K562 (cell line): ENCODE results near the gene CTDSP1. TPM values are rescaled to one million over a fixed set of nuclear protein-coding genes. Genes with fewer than 3 reads are reported as not detected.

Experiments used
- BRD9 ChIP-seq: fragments of 450-650 bp; IDR thresholded peaks from 2 replicates; pipeline ENCODE4 v1.6.1; 2018; ENCODE audit warnings: low read depth; ENCODE audit not compliant: partially characterized antibody
- CBX1 ChIP-seq: sonication (generic); IDR thresholded peaks from 2 replicates; pipeline ENCODE4 v1.6.1; 2016; ENCODE audit warnings: antibody characterized with exemption, low read depth, mild to moderate bottlenecking
- CBX8 ChIP-seq: fragments of 200-600 bp; sonication (generic); IDR thresholded peaks from 2 replicates; pipeline ENCODE4 v1.6.1; 2012; ENCODE audit warnings: borderline replicate concordance, mixed run types, low read depth, mild to moderate bottlenecking, moderate library complexity, mixed read lengths, low read length, control low read depth, inconsistent platforms; ENCODE audit not compliant: poor library complexity, severe bottlenecking; ENCODE audit errors: extremely low read depth
- E2F5 ChIP-seq: sonication (generic); formaldehyde crosslinking; IDR thresholded peaks from 2 replicates; pipeline ENCODE4 v1.8.0; 2022; ENCODE audit warnings: mild to moderate bottlenecking, missing genetic modification reagents
- ELF2 ChIP-seq: fragments of 250-450 bp; sonication (Bioruptor Pico); IDR thresholded peaks from 2 replicates; pipeline ENCODE4 v1.5.0; 2021; ENCODE audit warnings: mild to moderate bottlenecking
- ETS2 ChIP-seq: IDR thresholded peaks from 2 replicates; pipeline ENCODE4 v1.6.1; 2016; ENCODE audit warnings: borderline replicate concordance, missing genetic modification characterization, mild to moderate bottlenecking, moderate library complexity, missing compliant biosample characterization; ENCODE audit not compliant: poor library complexity, severe bottlenecking
- ETV5 ChIP-seq: sonication (generic); formaldehyde crosslinking; IDR thresholded peaks from 2 replicates; pipeline ENCODE4 v1.4.0; 2020; ENCODE audit warnings: low read depth, mild to moderate bottlenecking, missing genetic modification reagents
- KDM5B ChIP-seq: fragments of 200-600 bp; sonication (generic); IDR thresholded peaks from 2 replicates; pipeline ENCODE4 v1.6.1; 2012; ENCODE audit warnings: low read depth, mild to moderate bottlenecking, moderate library complexity, low read length, control low read depth, inconsistent platforms; ENCODE audit not compliant: insufficient replicate concordance
- MAFF ChIP-seq: IDR thresholded peaks from 2 replicates; pipeline ENCODE4 v1.6.1; 2012; ENCODE audit warnings: low read length, improper control_type of control experiment
- PTBP1 ChIP-seq: fragments of 200-400 bp; formaldehyde crosslinking; IDR thresholded peaks from 2 replicates; pipeline ENCODE4 v1.6.1; 2017; ENCODE audit warnings: low read depth, low read length
- SMARCA5 ChIP-seq: fragments of 450-650 bp; IDR thresholded peaks from 2 replicates; pipeline ENCODE4 v1.6.1; 2016
- SPI1 ChIP-seq: IDR thresholded peaks from 2 replicates; pipeline ENCODE4 v1.6.1; 2011; ENCODE audit warnings: low read depth, low read length, control low read depth, borderline replicate concordance
- TBP ChIP-seq: optimal IDR thresholded peaks from 2 replicates; pipeline ENCODE3; 2011; ENCODE audit warnings: low read depth, low read length, improper control_type of control experiment
- ZBTB33 ChIP-seq: sonication (generic); formaldehyde crosslinking; IDR thresholded peaks from 2 replicates; pipeline ENCODE4 v1.8.1; 2023; ENCODE audit warnings: mild to moderate bottlenecking, missing genetic modification reagents
- ZC3H8 ChIP-seq: fragments of 450-650 bp; IDR thresholded peaks from 2 replicates; pipeline ENCODE4 v1.6.1; 2017
- ZNF239 ChIP-seq: fragments of 250-450 bp; sonication (Bioruptor Pico); IDR thresholded peaks from 2 replicates; pipeline ENCODE4 v1.4.0; 2020; ENCODE audit warnings: mild to moderate bottlenecking
- ZNF263 ChIP-seq: sonication (generic); formaldehyde crosslinking; IDR thresholded peaks from 2 replicates; pipeline ENCODE4 v1.8.0; 2022; ENCODE audit warnings: mild to moderate bottlenecking, missing genetic modification reagents, borderline replicate concordance
- ZNF586 ChIP-seq: fragments of 450-650 bp; formaldehyde crosslinking; conservative IDR thresholded peaks from 2 replicates; pipeline ENCODE4 v1.4.0; 2020; ENCODE audit warnings: mild to moderate bottlenecking, moderate library complexity
- ZNF655 ChIP-seq: fragments of 250-450 bp; sonication (Bioruptor Pico); IDR thresholded peaks from 2 replicates; pipeline ENCODE4 v1.5.0; 2021
- polyA plus RNA-seq, 8 experiments: library from polyadenylated mRNA; depleted of rRNA in 4 of 8; stranded (reverse) in 5 of 8; unstranded in 3 of 8; fragments of >200 nt; fragmentation: Nextera tagmentation in 2 of 8; fragmentation: Illumina TruSeq in 1 of 8; extraction: Ambion mirVana in 2 of 8; extraction: Trizol in 1 of 8; gene quantifications; 2 replicates each; pipeline versions ENCODE4 v1.2.1 to v1.2.3, GENCODE V29; 2011 to 2014; ENCODE audit warnings: inconsistent platforms in 1 of 8, missing spikeins in 1 of 8
- total RNA-seq, 7 experiments: library from RNA; depleted of rRNA in 6 of 7; stranded (reverse); fragments of >200 nt in 6 of 7; fragmentation: Illumina TruSeq in 2 of 7; extraction: Trizol in 2 of 7; gene quantifications; 2 replicates each; pipeline versions ENCODE4 v1.2.1 to v1.2.3, GENCODE V29; 2011 to 2021; ENCODE audit warnings: low replicate concordance in 1 of 7
- TF ChIP-seq, protein P1 (sequence below): fragments of 250-450 bp; sonication (Bioruptor Pico); IDR thresholded peaks from 2 replicates; pipeline ENCODE4 v1.4.0; 2020
- TF ChIP-seq, protein P2 (sequence below): fragments of 250-450 bp; sonication (Bioruptor Pico); IDR thresholded peaks from 2 replicates; pipeline ENCODE4 v1.5.0; 2021

CTDSP1 gene
- total and polyA plus RNA-seq, 9 of the 15 experiments (the other 6 are each of a cell fraction or from before 2014, with no cell fraction given): 2.4 to 74.8 (median 45.8) TPM

DNA sequence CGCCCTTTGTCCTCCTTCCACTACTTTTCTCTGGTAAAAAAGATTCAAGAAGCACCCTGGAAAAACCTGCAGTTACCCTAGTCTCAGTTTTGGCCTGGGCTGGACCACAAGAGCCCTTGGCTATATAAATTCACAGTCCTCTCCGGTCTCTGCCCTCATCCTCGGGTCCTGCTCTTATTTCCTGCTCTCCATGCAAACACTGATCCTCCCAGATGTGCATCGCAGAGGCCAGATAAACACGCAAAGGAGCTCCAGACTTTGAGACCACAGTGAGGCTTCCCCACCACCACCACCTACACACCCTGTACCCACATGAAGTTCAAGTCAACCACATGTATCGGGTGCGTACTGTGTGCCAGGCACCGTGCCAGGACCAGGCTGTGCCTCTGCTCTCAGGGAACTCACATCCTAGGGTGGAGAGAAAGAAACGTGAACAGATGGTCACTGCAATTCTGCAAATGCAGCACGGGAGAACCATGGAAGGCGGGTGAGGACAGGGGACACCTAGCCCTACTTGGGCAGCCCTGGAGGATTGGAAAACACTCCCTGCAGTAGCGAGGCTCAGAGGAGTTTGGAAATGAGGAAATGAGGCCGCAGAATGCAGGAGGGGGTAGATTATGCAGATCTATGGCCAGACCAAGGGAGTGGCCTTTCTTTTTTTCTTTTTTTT lies 7.4 kb downstream of the CTDSP1 start (continued):
- no peak for TF ChIP-seq E2F5 (CRISPR knock-in tag)
- TF ChIP-seq ZNF655 (CRISPR knock-in tag): no peak
- TF ChIP-seq SPI1: peak; percentile 85
- TF ChIP-seq BRD9: peak; percentile 19
- TF ChIP-seq ETV5: 0 out of 2 replicates have a peak, but pooled peaks have one; percentile 46
- TF ChIP-seq, protein P1, sequence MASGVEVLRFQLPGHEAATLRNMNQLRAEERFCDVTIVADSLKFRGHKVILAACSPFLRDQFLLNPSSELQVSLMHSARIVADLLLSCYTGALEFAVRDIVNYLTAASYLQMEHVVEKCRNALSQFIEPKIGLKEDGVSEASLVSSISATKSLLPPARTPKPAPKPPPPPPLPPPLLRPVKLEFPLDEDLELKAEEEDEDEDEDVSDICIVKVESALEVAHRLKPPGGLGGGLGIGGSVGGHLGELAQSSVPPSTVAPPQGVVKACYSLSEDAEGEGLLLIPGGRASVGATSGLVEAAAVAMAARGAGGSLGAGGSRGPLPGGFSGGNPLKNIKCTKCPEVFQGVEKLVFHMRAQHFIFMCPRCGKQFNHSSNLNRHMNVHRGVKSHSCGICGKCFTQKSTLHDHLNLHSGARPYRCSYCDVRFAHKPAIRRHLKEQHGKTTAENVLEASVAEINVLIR: no peak
- peak; percentile 23; the same call in 1 of the 2 replicates for TF ChIP-seq ZNF263 (CRISPR knock-in tag)
- peak; percentile 67; the same call in 1 of the 2 replicates for TF ChIP-seq SMARCA5
- 0 out of 2 replicates have a peak, but pooled peaks have one; percentile 38 for TF ChIP-seq PTBP1
- no peak for TF ChIP-seq ZC3H8
- no peak for TF ChIP-seq ZNF586 (CRISPR knock-in tag)
- peak; percentile 27 for TF ChIP-seq TBP
- TF ChIP-seq CBX1: no peak
- no peak for TF ChIP-seq ZNF239 (CRISPR knock-in tag)
- no peak for TF ChIP-seq ETS2
- peak; percentile 62 for TF ChIP-seq KDM5B
- TF ChIP-seq ZBTB33 (CRISPR knock-in tag): 0 out of 2 replicates have a peak, but pooled peaks have one; percentile 18
- no peak for TF ChIP-seq CBX8
- no peak for TF ChIP-seq ELF2 (CRISPR knock-in tag)
- TF ChIP-seq, protein P2, sequence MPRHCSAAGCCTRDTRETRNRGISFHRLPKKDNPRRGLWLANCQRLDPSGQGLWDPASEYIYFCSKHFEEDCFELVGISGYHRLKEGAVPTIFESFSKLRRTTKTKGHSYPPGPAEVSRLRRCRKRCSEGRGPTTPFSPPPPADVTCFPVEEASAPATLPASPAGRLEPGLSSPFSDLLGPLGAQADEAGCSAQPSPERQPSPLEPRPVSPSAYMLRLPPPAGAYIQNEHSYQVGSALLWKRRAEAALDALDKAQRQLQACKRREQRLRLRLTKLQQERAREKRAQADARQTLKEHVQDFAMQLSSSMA: no peak
- no peak for TF ChIP-seq MAFF
